ENCODE data around the gene SERPINI2.
"Not testable (repeated sequence)": the region's sequence is repeated elsewhere in the genome, so short reads cannot be mapped to it uniquely, and the experiment has no call there.

SERPINI2 gene

DNA sequence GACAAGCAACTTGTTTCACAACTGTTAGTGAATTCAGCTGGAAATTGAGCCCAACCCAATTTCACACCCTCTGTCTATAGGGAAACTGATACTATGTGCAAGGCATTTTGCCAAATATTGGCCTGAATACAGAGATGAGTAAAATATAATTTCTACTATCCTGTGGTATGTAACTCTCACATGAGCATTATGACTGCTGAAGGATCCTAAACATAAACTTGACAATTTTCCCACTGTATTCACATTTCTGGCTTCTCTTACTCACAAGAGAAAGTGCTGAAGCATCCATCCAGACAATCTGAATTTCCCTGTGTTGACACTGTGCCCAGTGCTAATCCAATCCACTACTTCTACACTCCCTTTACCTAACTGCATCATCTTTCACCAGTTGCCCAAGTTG lies 28.4 kb downstream of the SERPINI2 start:
- no peak for DNase-seq

- no peak for DNase-seq
Observed at GRCh38 chr3:167441256-167441655, 32.6 kb downstream of the SERPINI2 start.

DNA sequence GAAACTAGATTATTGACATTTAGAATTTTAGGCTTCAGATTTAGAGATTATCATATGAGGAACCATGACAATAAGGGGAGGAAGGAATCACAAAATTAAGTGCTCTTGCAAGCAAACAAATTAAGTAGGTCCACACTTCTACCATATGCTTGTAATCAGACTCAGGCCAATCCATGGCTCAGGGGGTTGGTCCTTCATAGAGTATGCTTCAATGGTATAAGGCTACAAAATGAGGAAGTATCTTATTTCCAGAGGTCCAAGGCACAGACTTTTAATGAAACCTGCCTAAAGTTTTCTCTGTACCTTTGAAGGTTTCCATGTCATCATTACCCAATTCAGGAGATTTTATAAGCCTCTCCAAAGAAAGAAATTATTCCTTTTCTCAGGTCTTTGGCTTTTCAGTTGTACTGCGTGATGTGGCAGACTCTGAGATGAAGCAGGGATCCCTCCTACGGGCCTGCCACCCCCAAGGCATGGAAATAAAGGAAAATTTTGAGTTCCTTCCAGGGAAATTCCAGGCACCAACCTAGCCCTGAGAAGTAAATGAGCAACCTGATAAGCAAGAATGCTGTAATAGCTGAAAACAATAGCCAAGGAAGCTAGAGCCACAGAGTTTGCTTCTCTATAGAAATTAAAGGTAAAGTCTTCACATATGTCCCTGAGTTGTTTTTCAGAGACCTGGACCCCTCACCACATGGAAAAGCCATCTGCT lies 36.3 kb downstream of the SERPINI2 start:
- no peak for DNase-seq

DNA sequence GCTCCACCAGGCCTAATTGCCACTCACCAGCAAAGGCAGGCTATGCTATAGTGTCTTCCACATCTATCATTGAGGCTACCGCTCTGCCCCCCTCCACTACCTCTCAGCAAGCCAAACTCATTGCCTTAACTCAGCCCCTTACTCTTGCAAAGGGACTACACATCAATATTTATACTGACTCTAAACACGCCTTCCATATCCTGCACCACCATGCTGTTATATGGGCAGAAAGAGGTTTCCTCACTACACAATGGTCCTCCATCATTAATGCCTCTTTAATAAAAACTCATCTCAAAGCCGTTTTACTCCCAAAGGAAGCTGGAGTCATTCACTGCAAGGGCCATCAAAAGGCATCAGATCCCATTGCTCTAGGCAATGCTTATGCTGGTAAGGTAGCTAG lies 46.9 kb downstream of the SERPINI2 start:
- not testable (repeated sequence) for DNase-seq

- DNase-seq = not testable (repeated sequence)
Observed at GRCh38 chr3:167422396-167422795, 51.4 kb downstream of the SERPINI2 start.

GRCh38 chr3:167409611-167410010 lies 64.2 kb downstream of the SERPINI2 start:
- no peak for DNase-seq

- peak; percentile 26 for DNase-seq
Observed at GRCh38 chr3:167406876-167407492, 66.9 kb downstream of the SERPINI2 start.

DNA sequence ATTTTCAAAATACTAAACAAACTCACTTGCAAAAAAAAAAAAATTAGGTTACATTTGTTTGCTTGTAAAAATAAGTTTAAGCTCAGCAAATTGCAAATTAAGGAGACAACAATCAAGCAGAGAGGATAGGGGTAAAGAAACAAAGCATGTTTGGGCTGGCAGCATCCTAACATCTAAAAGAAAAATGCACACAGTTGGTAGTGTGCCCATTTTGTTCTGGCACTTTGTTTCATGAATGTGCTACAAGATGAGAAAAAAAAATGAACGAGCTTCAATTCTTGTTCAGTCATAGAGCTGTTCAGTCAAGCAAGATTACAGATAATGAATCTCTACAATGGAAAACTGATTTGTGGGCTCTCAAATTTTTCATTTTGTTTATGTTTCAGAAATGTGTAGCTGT lies 76.0 kb downstream of the SERPINI2 start:
- peak; percentile 11 for DNase-seq

GRCh38 chr3:167396075-167396474 lies 77.8 kb downstream of the SERPINI2 start:
- no peak for DNase-seq

DNA sequence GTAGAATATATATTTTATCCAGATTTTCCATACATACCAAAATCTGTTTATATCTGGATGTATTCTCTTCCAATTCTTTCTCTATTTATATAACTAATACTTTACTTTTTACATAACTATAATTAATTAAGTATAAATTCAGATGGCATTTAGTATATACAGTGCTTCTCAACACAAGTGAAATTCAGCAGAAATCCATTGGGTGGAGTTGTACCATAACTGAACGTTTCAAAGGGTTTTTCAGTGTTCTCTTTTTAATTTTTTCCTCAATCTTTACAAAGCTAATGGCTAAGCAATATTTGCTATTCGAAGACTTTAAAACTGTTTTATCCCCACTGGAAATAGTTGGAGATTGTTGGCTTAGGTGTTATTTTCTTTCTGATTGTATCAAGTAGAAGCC lies 79.8 kb downstream of the SERPINI2 start:
- DNase-seq = no peak
